Measurements from ENCODE around the gene MFSD1.
A peak's percentile ranks its signal among the peaks of the same experiment; 100 is the strongest.
"Not testable (repeated sequence)": the region's sequence is repeated elsewhere in the genome, so short reads cannot be mapped to it uniquely, and the experiment has no call there.

The MFSD1 gene

GRCh38 chr3:158776531-158776930 lies 25.3 kb upstream of the MFSD1 start:
- DNase-seq, result no peak

GRCh38 chr3:158777161-158777873 lies 24.5 kb upstream of the MFSD1 start:
- no peak for DNase-seq

- DNase-seq, result no peak
Measured at GRCh38 chr3:158780766-158781165, 21.1 kb upstream of the MFSD1 start.

GRCh38 chr3:158781191-158781590 lies 20.7 kb upstream of the MFSD1 start:
- no peak for DNase-seq

- DNase-seq, result no peak
Measured at GRCh38 chr3:158781849-158782248, 20.0 kb upstream of the MFSD1 start.

- DNase-seq, result no peak
Measured at GRCh38 chr3:158782283-158782989, 19.4 kb upstream of the MFSD1 start.

GRCh38 chr3:158783051-158783450 lies 18.8 kb upstream of the MFSD1 start:
- no peak for DNase-seq

- DNase-seq, result no peak
Measured at GRCh38 chr3:158785972-158786371, 15.9 kb upstream of the MFSD1 start.

- no peak for DNase-seq
Measured at GRCh38 chr3:158788446-158788845, 13.4 kb upstream of the MFSD1 start.

- DNase-seq, result peak in 1 of 5 experiments; percentile 51
Measured at GRCh38 chr3:158789592-158789991, 12.3 kb upstream of the MFSD1 start.

GRCh38 chr3:158790901-158791589 lies 10.8 kb upstream of the MFSD1 start:
- peak in 3 of 5 experiments; percentile 5 to 75 (median 31) for DNase-seq

- not testable (repeated sequence) for DNase-seq
Measured at GRCh38 chr3:158791590-158791920, 10.3 kb upstream of the MFSD1 start.

- no peak for DNase-seq
Measured at GRCh38 chr3:158792709-158793108, 9.1 kb upstream of the MFSD1 start.

GRCh38 chr3:158794206-158794605 lies 7.6 kb upstream of the MFSD1 start:
- no peak for DNase-seq

GRCh38 chr3:158794936-158795518 lies 6.8 kb upstream of the MFSD1 start:
- DNase-seq, result peak in 1 of 5 experiments; percentile 57

- DNase-seq, result no peak
Measured at GRCh38 chr3:158801201-158801600, 653 bp upstream of the MFSD1 start.

GRCh38 chr3:158802409-158803268 lies 785 bp downstream of the MFSD1 start:
- DNase-seq, result peak in 1 of 5 experiments; percentile 18

- no peak for DNase-seq
Measured at GRCh38 chr3:158804441-158804840, 2.6 kb downstream of the MFSD1 start.

- DNase-seq, result no peak
Measured at GRCh38 chr3:158808697-158809096, 6.8 kb downstream of the MFSD1 start.

- DNase-seq, result peak in 1 of 5 experiments; percentile 72
Measured at GRCh38 chr3:158809642-158810041, 7.8 kb downstream of the MFSD1 start.

GRCh38 chr3:158810823-158811724 lies 9.2 kb downstream of the MFSD1 start:
- no peak for DNase-seq
